GM10248 (cell line): Measurements from ENCODE around the gene RNLS.

ENCODE experiments used
- CTCF ChIA-PET: fragments of 300-600 bp; sonication (Branson Sonifier 250); formaldehyde crosslinking; extraction: SDS; loops from one replicate; lab custom pipeline; 2021; ENCODE audit warnings: antibody characterized with exemption; lab: Yijun Ruan, JAX
- POLR2A ChIA-PET: fragments of 350-650 bp; sonication (Branson Sonifier 250); formaldehyde crosslinking; extraction: SDS; loops from one replicate; lab custom pipeline; 2020; ENCODE audit warnings: antibody characterized with exemption; lab: Yijun Ruan, JAX
- DNase-seq: peaks from one replicate; pipeline ENCODE4 v3.0.0; 2012; ENCODE audit errors: extremely low spot score
- CTCF ChIP-seq: IDR thresholded peaks from 2 replicates; pipeline ENCODE4 v1.5.1; 2012; ENCODE audit warnings: mild to moderate bottlenecking, low read depth; ENCODE audit errors: extremely low read depth, missing control alignments, control extremely low read depth

The RNLS gene

GRCh38 chr10:88232029-88232895, 350.9 kb downstream of the RNLS start:
- no peak for TF ChIP-seq CTCF
- DNase-seq = no peak
- ChIA-PET POLR2A (no interaction called here), CTCF (interaction anchor here (1.0 to 1.1 kb wide), 3 partner anchors 11 to 15 kb away, joined by 3 to 4 read pairs (median 4); no protein-coding TSS in a partner anchor)

GRCh38 chr10:88230251-88230650, 352.9 kb downstream of the RNLS start:
- ChIA-PET CTCF (no interaction called here), POLR2A (no interaction called here)
- TF ChIP-seq CTCF = no peak
- DNase-seq = no peak

GRCh38 chr10:88228130-88228529, 355.0 kb downstream of the RNLS start:
- TF ChIP-seq CTCF = no peak
- no peak for DNase-seq
- ChIA-PET CTCF (no interaction called here), POLR2A (no interaction called here)

GRCh38 chr10:88227342-88228018, 355.6 kb downstream of the RNLS start:
- ChIA-PET POLR2A (no interaction called here), CTCF (interaction anchor here (0.7 to 1.1 kb wide), 4 partner anchors 9 to 162 kb away, joined by 3 read pairs; no protein-coding TSS in a partner anchor)
- no peak for TF ChIP-seq CTCF
- DNase-seq = no peak

GRCh38 chr10:88226891-88227290, 356.2 kb downstream of the RNLS start:
- no peak for TF ChIP-seq CTCF
- DNase-seq = no peak
- ChIA-PET CTCF (interaction anchor here (1.0 to 1.1 kb wide), 3 partner anchors 10 to 162 kb away, joined by 3 read pairs; no protein-coding TSS in a partner anchor), POLR2A (no interaction called here)

GRCh38 chr10:88226071-88226659, 357.0 kb downstream of the RNLS start:
- POLR2A ChIA-PET = no interaction called here

More at GRCh38 chr10:88226071-88226659, 357.0 kb downstream of the RNLS start:
- no peak for TF ChIP-seq CTCF
- CTCF ChIA-PET = interaction anchor here (1.3 kb wide), 1 partner anchor 13 kb away, joined by 5 read pairs; no protein-coding TSS in a partner anchor
- no peak for DNase-seq
